OCI-LY1 (cell line): ENCODE results near the gene APC2.
A peak's percentile ranks its signal among the peaks of the same experiment; 100 is the strongest.

Experiments used
- H2AFZ ChIP-seq: fragments of 200-600 bp; sonication (generic), shearing (Covaris generic); 2 replicates; pipeline ENCODE4 v1.6.0; 2014; ENCODE audit warnings: antibody characterized with exemption, mild to moderate bottlenecking, low read length
- H3F3A ChIP-seq: fragments of 200-600 bp; sonication (generic), shearing (Covaris generic); 2 replicates; pipeline ENCODE4 v1.6.0; 2014; ENCODE audit warnings: mild to moderate bottlenecking, antibody characterized with exemption, low read length, moderate library complexity; ENCODE audit not compliant: insufficient read depth
- H3K27ac ChIP-seq: fragments of 200-600 bp; sonication (generic); 2 replicates; pipeline ENCODE4 v1.5.1; 2014; ENCODE audit warnings: low read length, mixed run types, mild to moderate bottlenecking, low read depth; ENCODE audit not compliant: poor library complexity, severe bottlenecking
- H3K27me3 ChIP-seq: fragments of 200-600 bp; sonication (generic); 2 replicates; pipeline ENCODE4 v1.6.0; 2014; ENCODE audit warnings: antibody characterized with exemption, mild to moderate bottlenecking, low read length, moderate library complexity; ENCODE audit not compliant: insufficient read depth
- H3K36me3 ChIP-seq: fragments of 200-600 bp; sonication (generic); 2 replicates; pipeline ENCODE4 v1.6.1; 2014; ENCODE audit warnings: mild to moderate bottlenecking, antibody characterized with exemption, low read length, moderate library complexity, mixed read lengths; ENCODE audit not compliant: insufficient read depth
- H3K4me1 ChIP-seq: fragments of 200-600 bp; sonication (generic); 2 replicates; pipeline ENCODE4 v1.5.1; 2014; ENCODE audit warnings: mild to moderate bottlenecking, low read length, moderate library complexity; ENCODE audit not compliant: insufficient read depth, severe bottlenecking
- H3K4me2 ChIP-seq: fragments of 200-600 bp; sonication (generic), shearing (Covaris generic); 2 replicates; pipeline ENCODE4 v1.6.1; 2014; ENCODE audit warnings: low read length
- H3K4me3 ChIP-seq: fragments of 200-600 bp; sonication (generic); 2 replicates; pipeline ENCODE4 v1.5.1; 2014; ENCODE audit warnings: low read length, low read depth, mild to moderate bottlenecking, mixed read lengths; ENCODE audit not compliant: poor library complexity, severe bottlenecking
- H3K79me2 ChIP-seq: fragments of 200-600 bp; shearing (Covaris generic); 2 replicates; pipeline ENCODE4 v1.6.1; 2016; ENCODE audit warnings: mixed run types, low read length, mixed read lengths; ENCODE audit not compliant: insufficient read depth
- H3K9ac ChIP-seq: fragments of 200-600 bp; sonication (generic), shearing (Covaris generic); 2 replicates; pipeline ENCODE4 v1.6.1; 2014; ENCODE audit warnings: mild to moderate bottlenecking, low read length, mixed read lengths
- H3K9me2 ChIP-seq: fragments of 200-600 bp; sonication (generic), shearing (Covaris generic); 2 replicates; pipeline ENCODE4 v1.6.1; 2014; ENCODE audit warnings: low read depth, mild to moderate bottlenecking, low read length, mixed read lengths
- H3K9me3 ChIP-seq: fragments of 200-600 bp; shearing (Covaris generic); 2 replicates; pipeline ENCODE4 v1.6.1; 2014; ENCODE audit warnings: low read length, mixed read lengths
- H4K20me1 ChIP-seq: fragments of 200-600 bp; sonication (generic), shearing (Covaris generic); 2 replicates; pipeline ENCODE4 v1.6.0; 2016; ENCODE audit warnings: mild to moderate bottlenecking, low read length; ENCODE audit not compliant: insufficient read depth
- CTCF ChIP-seq: fragments of 200-600 bp; sonication (generic), shearing (Covaris generic); IDR thresholded peaks from 2 replicates; pipeline ENCODE4 v1.5.1; 2017; ENCODE audit warnings: mild to moderate bottlenecking, antibody characterized with exemption, low read length, moderate library complexity, mixed read lengths
- EZH2 ChIP-seq: fragments of 200-600 bp; sonication (generic), shearing (Covaris generic); IDR thresholded peaks from 2 replicates; pipeline ENCODE4 v1.8.0; 2017; ENCODE audit warnings: borderline replicate concordance, mixed run types, mild to moderate bottlenecking, antibody characterized with exemption, low read length, moderate library complexity, mixed read lengths

APC2 gene

GRCh38 chr19:1452802-1453524, 3.0 kb downstream of the APC2 start:
- no peak overlapping the region for H3K9ac ChIP-seq
- H3K36me3 ChIP-seq = no peaks in the 10 kb centered on the region
- no peak overlapping the region for H3K27ac ChIP-seq
- H3K4me3 ChIP-seq = no peak overlapping the region
- TF ChIP-seq EZH2 (no peak), CTCF (no peak)
- no peaks in the 10 kb centered on the region for H3K79me2 ChIP-seq
- H3K27me3 ChIP-seq = peaks cover 5% of the 10 kb centered on the region; the same call in 1 of the 2 replicates
- no peaks in the 10 kb centered on the region for H4K20me1 ChIP-seq
- no peak overlapping the region for H2AFZ ChIP-seq
- H3K9me3 ChIP-seq = no peaks in the 10 kb centered on the region
- no peak overlapping the region for H3K4me2 ChIP-seq
- peaks cover 3% of the 10 kb centered on the region for H3K4me1 ChIP-seq
- H3K9me2 ChIP-seq = no peaks in the 10 kb centered on the region
- no peaks in the 10 kb centered on the region for H3F3A ChIP-seq

GRCh38 chr19:1453525-1454364, 3.8 kb downstream of the APC2 start:
- H4K20me1 ChIP-seq = no peaks in the 10 kb centered on the region
- no peaks in the 10 kb centered on the region for H3K79me2 ChIP-seq
- H3K9ac ChIP-seq = no peak overlapping the region
- no peaks in the 10 kb centered on the region for H3K9me2 ChIP-seq
- no peaks in the 10 kb centered on the region for H3F3A ChIP-seq
- peaks cover 3% of the 10 kb centered on the region for H3K4me1 ChIP-seq
- no peak overlapping the region for H3K4me2 ChIP-seq
- no peak overlapping the region for H3K4me3 ChIP-seq
- H3K27me3 ChIP-seq = peaks cover 5% of the 10 kb centered on the region; the same call in 1 of the 2 replicates
- H2AFZ ChIP-seq = no peak overlapping the region
- H3K27ac ChIP-seq = no peak overlapping the region
- no peaks in the 10 kb centered on the region for H3K36me3 ChIP-seq
- TF ChIP-seq CTCF (no peak), EZH2 (no peak)
- no peaks in the 10 kb centered on the region for H3K9me3 ChIP-seq

- H4K20me1 ChIP-seq = no peaks in the 10 kb centered on the region
- TF ChIP-seq EZH2 = no peak
- TF ChIP-seq CTCF = no peak
- no peaks in the 10 kb centered on the region for H3K9me3 ChIP-seq
- H3K27ac ChIP-seq = no peak overlapping the region
- H2AFZ ChIP-seq = no peak overlapping the region
- no peak overlapping the region for H3K4me3 ChIP-seq
- H3K27me3 ChIP-seq = no peaks in the 10 kb centered on the region; the same call in 1 of the 2 replicates
- H3K9me2 ChIP-seq = no peaks in the 10 kb centered on the region
- H3F3A ChIP-seq = no peaks in the 10 kb centered on the region
- H3K9ac ChIP-seq = no peak overlapping the region
- no peaks in the 10 kb centered on the region for H3K36me3 ChIP-seq
- peak overlapping the region; percentile 15; the same call in 1 of the 2 replicates for H3K4me2 ChIP-seq
- H3K79me2 ChIP-seq = no peaks in the 10 kb centered on the region
- H3K4me1 ChIP-seq = peaks cover 3% of the 10 kb centered on the region
These were observed 5.0 kb downstream of the APC2 start for GRCh38 chr19:1455002-1455335.
